NK-92 (cell line): Measurements from ENCODE around the gene LHFPL6.

Experiments used
- DNase-seq: peaks from one replicate; lab custom pipeline; 2025; ENCODE audit not compliant: unreplicated experiment; lab: John Stamatoyannopoulos, UW

Gene LHFPL6

GRCh38 chr13:39315796-39316195, 287.2 kb downstream of the LHFPL6 start:
- no peak for DNase-seq

- DNase-seq, result no peak
These were observed 289.3 kb downstream of the LHFPL6 start for GRCh38 chr13:39313721-39314120.

GRCh38 chr13:39312596-39312995, 290.4 kb downstream of the LHFPL6 start:
- no peak for DNase-seq

GRCh38 chr13:39311619-39312018, 291.4 kb downstream of the LHFPL6 start:
- DNase-seq, result no peak

- DNase-seq, result no peak
These were observed 292.0 kb downstream of the LHFPL6 start for GRCh38 chr13:39310961-39311360.

- no peak for DNase-seq
These were observed 296.1 kb downstream of the LHFPL6 start for GRCh38 chr13:39306639-39307589.

- no peak for DNase-seq
These were observed 300.2 kb downstream of the LHFPL6 start for GRCh38 chr13:39302820-39303219.

- DNase-seq, result no peak
These were observed 304.0 kb downstream of the LHFPL6 start for GRCh38 chr13:39298951-39299350.

- no peak for DNase-seq
These were observed 305.3 kb downstream of the LHFPL6 start for GRCh38 chr13:39297664-39298171.

GRCh38 chr13:39297023-39297422, 306.0 kb downstream of the LHFPL6 start:
- no peak for DNase-seq

- DNase-seq, result no peak
These were observed 306.8 kb downstream of the LHFPL6 start for GRCh38 chr13:39296193-39296592.
